ENCODE data around the gene MAP3K12.

The MAP3K12 gene

DNA sequence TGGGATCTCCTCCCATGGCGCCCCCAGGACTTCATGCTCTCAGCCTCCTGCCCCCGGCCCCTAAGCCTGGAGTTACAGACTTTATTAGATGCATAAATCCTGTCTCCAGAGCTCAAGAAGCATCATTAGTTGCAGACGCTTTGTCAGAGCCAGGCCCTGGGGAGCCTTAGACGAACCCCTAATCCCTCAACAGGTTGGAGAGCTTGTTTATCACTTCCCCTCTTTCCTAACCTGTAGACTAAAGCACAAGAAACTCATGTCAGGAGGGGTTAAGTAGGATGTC, 8.3 kb upstream of the MAP3K12 start:
- no peak for FAIRE-seq
- no peak for DNase-seq (ENCODE audit: insufficient read length, low spot score)
- TF ChIP-seq, protein P1, sequence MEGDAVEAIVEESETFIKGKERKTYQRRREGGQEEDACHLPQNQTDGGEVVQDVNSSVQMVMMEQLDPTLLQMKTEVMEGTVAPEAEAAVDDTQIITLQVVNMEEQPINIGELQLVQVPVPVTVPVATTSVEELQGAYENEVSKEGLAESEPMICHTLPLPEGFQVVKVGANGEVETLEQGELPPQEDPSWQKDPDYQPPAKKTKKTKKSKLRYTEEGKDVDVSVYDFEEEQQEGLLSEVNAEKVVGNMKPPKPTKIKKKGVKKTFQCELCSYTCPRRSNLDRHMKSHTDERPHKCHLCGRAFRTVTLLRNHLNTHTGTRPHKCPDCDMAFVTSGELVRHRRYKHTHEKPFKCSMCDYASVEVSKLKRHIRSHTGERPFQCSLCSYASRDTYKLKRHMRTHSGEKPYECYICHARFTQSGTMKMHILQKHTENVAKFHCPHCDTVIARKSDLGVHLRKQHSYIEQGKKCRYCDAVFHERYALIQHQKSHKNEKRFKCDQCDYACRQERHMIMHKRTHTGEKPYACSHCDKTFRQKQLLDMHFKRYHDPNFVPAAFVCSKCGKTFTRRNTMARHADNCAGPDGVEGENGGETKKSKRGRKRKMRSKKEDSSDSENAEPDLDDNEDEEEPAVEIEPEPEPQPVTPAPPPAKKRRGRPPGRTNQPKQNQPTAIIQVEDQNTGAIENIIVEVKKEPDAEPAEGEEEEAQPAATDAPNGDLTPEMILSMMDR (IDR thresholded peaks at IDR 0.05; ENCODE audit: insufficient read depth, missing control alignments): no peak

DNA sequence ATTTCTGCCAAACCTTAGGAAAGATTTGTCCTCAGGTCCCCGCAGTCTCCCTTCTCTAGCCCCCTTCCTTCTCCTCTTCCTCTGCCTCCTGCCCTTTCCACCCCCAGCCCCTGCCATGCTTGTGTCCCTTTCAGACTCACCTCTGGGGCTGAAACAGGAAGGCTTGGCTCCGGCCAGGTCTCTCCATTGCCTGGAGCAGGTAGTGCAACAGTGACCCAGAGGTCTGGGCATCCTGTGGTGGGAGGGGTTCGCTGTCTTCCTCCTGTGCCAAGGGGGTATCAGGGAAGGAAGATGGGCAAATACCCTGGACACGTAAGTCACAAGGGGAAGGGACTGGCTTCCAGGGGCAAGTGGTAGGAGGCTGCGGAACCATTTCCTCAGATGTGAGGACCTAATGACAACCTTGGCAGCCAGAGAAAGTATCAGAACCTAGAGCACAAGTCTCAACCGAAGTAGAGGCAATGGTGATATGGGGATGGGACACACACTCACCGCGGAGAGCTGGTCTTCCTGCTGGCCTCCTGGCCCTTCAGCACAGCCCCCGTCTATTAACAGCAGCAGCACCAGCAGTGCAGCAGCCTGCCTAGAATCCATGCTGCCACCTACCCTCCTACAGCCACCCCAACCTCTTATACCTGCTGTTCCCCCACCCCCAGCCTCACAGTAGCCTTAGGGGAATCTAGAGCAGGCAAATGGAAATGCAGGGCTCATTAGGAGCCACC, 7.8 kb upstream of the MAP3K12 start, which contains the start of gene NPFF:
Gene NPFF, minus strand, starts transcription at position 604 of the 722 bp plus-strand sequence. Its CDS starts 10 bp downstream, at position 594.
- TF ChIP-seq, protein P1 (IDR thresholded peaks at IDR 0.05; ENCODE audit: insufficient read depth, missing control alignments): no peak
- DNase-seq (ENCODE audit: insufficient read length, low spot score) (no peak), FAIRE-seq (no peak)

DNA sequence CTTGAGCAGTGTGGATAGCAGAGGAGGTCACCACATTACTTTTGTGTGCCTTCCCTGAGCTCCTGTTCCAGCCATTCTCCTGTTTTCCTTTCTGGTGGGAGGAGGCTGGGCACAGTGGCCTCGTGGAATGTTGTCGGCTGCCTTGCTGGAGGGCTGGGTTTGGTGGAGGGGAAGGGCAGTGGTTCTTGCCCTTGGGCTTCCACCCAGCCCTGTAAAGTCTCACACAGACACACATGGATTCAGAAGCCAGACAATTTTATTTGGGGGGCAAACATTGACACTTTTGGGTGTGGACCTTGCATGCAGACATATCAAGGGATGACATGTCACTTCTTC, 7.2 kb upstream of the MAP3K12 start:
- no peak for DNase-seq (ENCODE audit: insufficient read length, low spot score)
- TF ChIP-seq, protein P1 (IDR thresholded peaks at IDR 0.05; ENCODE audit: insufficient read depth, missing control alignments): no peak
- no peak for FAIRE-seq

DNA sequence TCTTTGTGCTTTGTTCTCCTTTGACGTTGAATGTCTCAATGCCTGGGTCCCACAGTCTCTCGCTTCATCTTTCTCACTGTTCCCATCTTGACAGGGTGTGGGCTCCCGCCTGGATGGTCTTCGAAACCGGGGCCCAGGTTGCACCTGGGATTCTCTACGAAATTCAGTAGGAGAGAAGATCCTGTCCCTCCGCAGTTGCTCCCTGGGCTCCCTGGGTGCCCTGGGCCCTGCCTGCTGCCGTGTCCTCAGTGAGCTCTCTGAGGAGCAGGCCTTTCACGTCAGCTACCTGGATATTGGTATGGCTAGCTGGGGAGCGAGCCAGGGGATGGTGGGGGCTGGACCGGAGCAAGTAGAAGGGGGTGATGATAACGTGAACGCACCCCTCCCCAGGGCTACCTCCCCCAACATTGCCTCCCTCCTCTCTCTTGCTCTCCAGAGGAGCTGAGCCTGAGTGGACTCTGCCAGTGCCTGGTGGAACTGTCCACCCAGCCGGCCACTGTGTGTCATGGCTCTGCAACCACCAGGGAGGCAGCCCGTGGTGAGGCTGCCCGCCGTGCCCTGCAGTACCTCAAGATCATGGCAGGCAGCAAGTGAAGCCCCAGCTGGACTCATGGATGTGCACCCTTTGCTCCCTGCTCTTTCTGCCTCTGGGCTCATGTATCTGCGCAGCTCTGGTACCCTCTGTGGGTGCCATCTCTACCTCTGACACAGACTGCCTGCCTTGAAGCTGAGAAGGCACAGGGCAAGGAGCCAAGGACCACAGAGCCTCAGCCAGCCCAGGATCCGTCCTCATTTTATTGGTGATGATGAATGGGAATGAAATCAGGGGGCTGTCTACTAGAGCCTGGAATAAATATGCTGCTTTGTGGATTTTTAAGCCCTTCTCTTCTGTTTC, 6.5 kb upstream of the MAP3K12 start:
- TF ChIP-seq, protein P1 (IDR thresholded peaks at IDR 0.05; ENCODE audit: insufficient read depth, missing control alignments): no peak
- DNase-seq (ENCODE audit: insufficient read length, low spot score) (no peak), FAIRE-seq (no peak)

DNA sequence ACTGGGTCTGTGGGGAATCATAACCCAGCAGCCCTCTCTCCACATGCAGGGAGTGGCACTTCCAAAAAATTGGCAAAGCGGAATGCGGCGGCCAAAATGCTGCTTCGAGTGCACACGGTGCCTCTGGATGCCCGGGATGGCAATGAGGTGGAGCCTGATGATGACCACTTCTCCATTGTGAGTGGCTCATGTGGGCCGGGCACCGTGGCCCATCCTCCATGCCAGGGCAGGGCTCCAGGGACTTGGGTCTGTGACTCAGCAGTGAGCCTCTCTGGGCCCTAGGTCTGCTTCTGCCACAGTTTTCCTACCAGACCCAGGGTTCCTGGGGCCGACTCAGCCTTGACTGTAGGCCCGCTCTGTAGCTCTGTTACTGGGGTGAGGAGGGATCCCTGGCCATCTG, 5.8 kb upstream of the MAP3K12 start:
- TF ChIP-seq, protein P1 (IDR thresholded peaks at IDR 0.05; ENCODE audit: insufficient read depth, missing control alignments): no peak
- no peak for DNase-seq (ENCODE audit: insufficient read length, low spot score)
- FAIRE-seq: no peak

DNA sequence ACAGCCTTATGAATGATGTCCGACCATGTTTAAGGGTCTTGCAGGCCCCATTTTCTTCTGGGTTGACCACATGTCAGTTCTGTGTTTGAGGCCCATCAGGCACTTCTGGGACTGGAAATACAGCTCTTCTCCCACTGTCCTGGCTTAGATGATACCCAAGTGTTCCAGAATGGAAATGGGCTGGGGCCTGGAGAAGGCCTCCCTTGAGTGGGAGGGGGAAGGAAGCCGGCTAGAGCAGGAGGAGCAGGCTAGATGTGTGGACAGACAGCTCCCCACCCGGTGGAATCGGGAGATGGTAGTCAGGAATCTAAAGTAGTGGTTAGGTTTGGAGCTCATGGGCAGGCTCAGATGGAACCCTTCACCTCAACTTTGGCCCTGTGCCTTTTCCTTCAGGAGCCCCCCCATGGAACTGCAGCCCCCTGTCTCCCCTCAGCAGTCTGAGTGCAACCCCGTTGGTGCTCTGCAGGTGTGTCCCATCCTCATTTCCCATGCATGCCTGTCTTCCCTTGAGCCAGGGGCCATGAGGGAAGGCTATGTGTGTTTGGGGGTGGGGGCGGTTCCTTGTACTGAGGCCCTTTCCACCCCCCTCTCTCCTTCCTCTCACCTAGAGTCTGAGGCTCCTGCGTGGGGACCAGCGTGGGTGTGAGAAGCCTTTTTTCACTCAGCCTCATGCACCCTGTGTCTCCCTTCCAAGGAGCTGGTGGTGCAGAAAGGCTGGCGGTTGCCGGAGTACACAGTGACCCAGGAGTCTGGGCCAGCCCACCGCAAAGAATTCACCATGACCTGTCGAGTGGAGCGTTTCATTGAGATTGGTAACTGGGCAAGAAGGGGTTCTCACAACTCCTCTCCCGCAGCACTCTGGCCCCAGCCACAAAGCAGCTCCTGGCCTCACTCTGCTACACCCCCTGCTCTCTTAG, 5.0 kb upstream of the MAP3K12 start:
- FAIRE-seq (no peak), DNase-seq (ENCODE audit: insufficient read length, low spot score) (no peak)
- TF ChIP-seq, protein P1 (IDR thresholded peaks at IDR 0.05; ENCODE audit: insufficient read depth, missing control alignments): no peak

Measured in D721Med (cell line).